Activated naive CD4-positive, alpha-beta T cell treated with anti-CD3 and anti-CD28 coated beads for 36 hours (primary cell): ENCODE results near the gene CDO1. TPM values are rescaled to one million over a fixed set of nuclear protein-coding genes. Genes with fewer than 3 reads are reported as not detected.

ENCODE experiments used
- CTCF ChIA-PET: fragments of 350-600 bp; sonication (Branson Sonifier 250); formaldehyde crosslinking; loops from one replicate; lab custom pipeline; 2021; ENCODE audit warnings: antibody characterized with exemption; lab: Charles Lee
- DNase-seq: peaks from one replicate; pipeline ENCODE4 v3.0.0-alpha.2; 2020
- H3K27ac Mint-ChIP-seq: one replicate; pipeline ENCODE4 v1.8.0; 2021; ENCODE audit warnings: mild to moderate bottlenecking, mixed read lengths
- H3K27me3 Mint-ChIP-seq: one replicate; pipeline ENCODE4 v1.8.0; 2021; ENCODE audit warnings: low read depth, mixed read lengths
- H3K36me3 Mint-ChIP-seq: one replicate; pipeline ENCODE4 v1.8.0; 2021; ENCODE audit warnings: low read depth, mixed read lengths
- H3K4me1 Mint-ChIP-seq: one replicate; pipeline ENCODE4 v1.8.0; 2021; ENCODE audit warnings: low read depth, mixed read lengths
- H3K4me3 Mint-ChIP-seq: one replicate; pipeline ENCODE4 v1.8.0; 2021; ENCODE audit warnings: mild to moderate bottlenecking, moderate library complexity, mixed read lengths
- H3K9me3 Mint-ChIP-seq: one replicate; pipeline ENCODE4 v1.8.0; 2021; ENCODE audit warnings: mixed read lengths
- intact Hi-C: fragments of 100-400 bp; cut with micrococcal nuclease; formaldehyde crosslinking; loops from one replicate; pipeline ENCODE4 v1.15.1; 2023
- total RNA-seq, 2 experiments: library from RNA; stranded (reverse); gene quantifications; one replicate each; pipeline ENCODE4 v1.2.3, GENCODE V29; 2021

CDO1 gene
- total RNA-seq, 2 experiments from 2014 or later, result 0.57 to 0.67 TPM

GRCh38 chr5:115776989-115777388 is 39.5 kb downstream of the CDO1 start:
- H3K9me3 Mint-ChIP-seq, result no peaks in the 10 kb centered on the region
- no peak for DNase-seq
- no peaks in the 10 kb centered on the region for H3K4me1 Mint-ChIP-seq
- H3K36me3 Mint-ChIP-seq, result no peaks in the 10 kb centered on the region
- intact Hi-C loops, result no loop called here
- H3K27me3 Mint-ChIP-seq, result peaks cover 21% of the 10 kb centered on the region
- no peak overlapping the region for H3K4me3 Mint-ChIP-seq
- H3K27ac Mint-ChIP-seq, result no peak overlapping the region
- CTCF ChIA-PET, result no interaction called here

- DNase-seq, result no peak
- Mint-ChIP-seq H3K9me3 (no peaks in the 10 kb centered on the region), H3K4me3 (no peak overlapping the region), H3K27me3 (peaks cover 19% of the 10 kb centered on the region), H3K27ac (no peak overlapping the region), H3K4me1 (no peaks in the 10 kb centered on the region), H3K36me3 (no peaks in the 10 kb centered on the region)
- CTCF ChIA-PET, result no interaction called here
- intact Hi-C loops, result no loop called here
Measured at GRCh38 chr5:115775999-115776398, 40.5 kb downstream of the CDO1 start.

GRCh38 chr5:115774684-115775083 is 41.8 kb downstream of the CDO1 start:
- H3K27me3 Mint-ChIP-seq, result peaks cover 10% of the 10 kb centered on the region
- no peak for DNase-seq
- intact Hi-C loops, result no loop called here
- CTCF ChIA-PET, result no interaction called here
- no peaks in the 10 kb centered on the region for H3K9me3 Mint-ChIP-seq
- no peak overlapping the region for H3K27ac Mint-ChIP-seq
- H3K36me3 Mint-ChIP-seq, result no peaks in the 10 kb centered on the region
- H3K4me3 Mint-ChIP-seq, result no peak overlapping the region
- no peaks in the 10 kb centered on the region for H3K4me1 Mint-ChIP-seq

GRCh38 chr5:115772731-115773475 is 43.6 kb downstream of the CDO1 start:
- no peaks in the 10 kb centered on the region for H3K9me3 Mint-ChIP-seq
- no peaks in the 10 kb centered on the region for H3K36me3 Mint-ChIP-seq
- intact Hi-C loops, result no loop called here

GRCh38 chr5:115770466-115770865 is 46.0 kb downstream of the CDO1 start:
- Mint-ChIP-seq H3K4me1 (peaks cover 3% of the 10 kb centered on the region), H3K27ac (no peak overlapping the region), H3K27me3 (peaks cover 7% of the 10 kb centered on the region), H3K9me3 (no peaks in the 10 kb centered on the region), H3K4me3 (no peak overlapping the region), H3K36me3 (no peaks in the 10 kb centered on the region)
- intact Hi-C loops, result loop anchor here (1.0 kb wide), 1 partner anchor 136 kb away; no protein-coding TSS in a partner anchor
- CTCF ChIA-PET, result no interaction called here
- peak; percentile 35 for DNase-seq

More at GRCh38 chr5:115772731-115773475, 43.6 kb downstream of the CDO1 start:
- Mint-ChIP-seq H3K4me3 (no peak overlapping the region), H3K27me3 (peaks cover 11% of the 10 kb centered on the region), H3K4me1 (no peaks in the 10 kb centered on the region), H3K27ac (no peak overlapping the region)
- CTCF ChIA-PET, result interaction anchor here (0.9 to 2.8 kb wide), 3 partner anchors 23 to 398 kb away, joined by 3 to 11 read pairs (median 4); no protein-coding TSS in a partner anchor
- DNase-seq, result no peak

- CTCF ChIA-PET, result no interaction called here
- H3K27me3 Mint-ChIP-seq, result peaks cover 7% of the 10 kb centered on the region
- intact Hi-C loops, result no loop called here
Measured at GRCh38 chr5:115767424-115767823, 49.0 kb downstream of the CDO1 start.

GRCh38 chr5:115766608-115767007 is 49.9 kb downstream of the CDO1 start:
- peaks cover 10% of the 10 kb centered on the region for H3K27me3 Mint-ChIP-seq
- no peak for DNase-seq
- no peaks in the 10 kb centered on the region for H3K36me3 Mint-ChIP-seq
- H3K27ac Mint-ChIP-seq, result no peak overlapping the region
- CTCF ChIA-PET, result no interaction called here
- intact Hi-C loops, result no loop called here
- no peaks in the 10 kb centered on the region for H3K9me3 Mint-ChIP-seq
- H3K4me1 Mint-ChIP-seq, result peaks cover 3% of the 10 kb centered on the region
- H3K4me3 Mint-ChIP-seq, result no peak overlapping the region

More at GRCh38 chr5:115767424-115767823, 49.0 kb downstream of the CDO1 start:
- Mint-ChIP-seq H3K4me1 (peaks cover 3% of the 10 kb centered on the region), H3K27ac (no peak overlapping the region), H3K4me3 (no peak overlapping the region), H3K36me3 (no peaks in the 10 kb centered on the region), H3K9me3 (no peaks in the 10 kb centered on the region)
- DNase-seq, result no peak

- Mint-ChIP-seq H3K36me3 (no peaks in the 10 kb centered on the region), H3K4me3 (no peak overlapping the region), H3K27me3 (peaks cover 34% of the 10 kb centered on the region), H3K9me3 (no peaks in the 10 kb centered on the region), H3K4me1 (no peaks in the 10 kb centered on the region), H3K27ac (no peak overlapping the region)
- CTCF ChIA-PET, result interaction anchor here (0.7 kb wide), 1 partner anchor 1023 kb away, joined by 3 read pairs; no protein-coding TSS in a partner anchor
- intact Hi-C loops, result no loop called here
- peak; percentile 9 for DNase-seq
Measured at GRCh38 chr5:115758356-115758755, 58.1 kb downstream of the CDO1 start.

- no peak for DNase-seq
- no peaks in the 10 kb centered on the region for H3K9me3 Mint-ChIP-seq
- intact Hi-C loops, result no loop called here
- CTCF ChIA-PET, result no interaction called here
- peaks cover 4% of the 10 kb centered on the region for H3K4me1 Mint-ChIP-seq
- H3K27ac Mint-ChIP-seq, result no peak overlapping the region
- H3K4me3 Mint-ChIP-seq, result no peak overlapping the region
- H3K36me3 Mint-ChIP-seq, result no peaks in the 10 kb centered on the region
- H3K27me3 Mint-ChIP-seq, result peaks cover 41% of the 10 kb centered on the region
Measured at GRCh38 chr5:115755675-115756074, 60.8 kb downstream of the CDO1 start.

Other genes with a start within 250 kb of the CDO1 start
- gene TICAM2, start 214.2 kb downstream of the CDO1 start, total RNA-seq, result under 1 TPM; 0.72 to 0.91 TPM
- 10 to 100 TPM; 34.6 to 35.4 TPM for gene TMED7, start 190.6 kb downstream of the CDO1 start, total RNA-seq
- gene ATG12, start 24.9 kb upstream of the CDO1 start, total RNA-seq, result 10 to 100 TPM; 39.1 to 41.3 TPM
- 10 to 100 TPM; 56.6 to 57.8 TPM for gene AP3S1, start 25.3 kb upstream of the CDO1 start, total RNA-seq
- gene LVRN, start 145.8 kb upstream of the CDO1 start, total RNA-seq, result not detected
- not detected for gene ARL14EPL, start 215.8 kb upstream of the CDO1 start, total RNA-seq